Skin of body (tissue), 2 donors: ENCODE results near the gene SPDYE2. TPM values are rescaled to one million over a fixed set of nuclear protein-coding genes. Genes with fewer than 3 reads are reported as not detected.
"Not testable (repeated sequence)": the region's sequence is repeated elsewhere in the genome, so short reads cannot be mapped to it uniquely, and the experiment has no call there.

ENCODE experiments used
- DNase-seq: peaks from one replicate; lab custom pipeline; 2025; lab: John Stamatoyannopoulos, UW
- total RNA-seq: library from RNA; depleted of rRNA; stranded (reverse); fragments of >200 nt; gene quantifications from one replicate; pipeline ENCODE4 v1.2.3, GENCODE V29; 2014

SPDYE2 gene
- not detected for total RNA-seq

GRCh38 chr7:102550808-102551422, at the start of gene SPDYE2:
Gene SPDYE2 (plus strand): TSS chr7:102551226. CDS start chr7:102553256, 2,030 bp downstream.
- DNase-seq = not testable (repeated sequence)

GRCh38 chr7:102503141-102503540, 47.9 kb upstream of the SPDYE2 start:
- not testable (repeated sequence) for DNase-seq

- DNase-seq = not testable (repeated sequence)
Measured at GRCh38 chr7:102505298-102506185, 45.5 kb upstream of the SPDYE2 start.

- DNase-seq = not testable (repeated sequence)
Measured at GRCh38 chr7:102507410-102508088, 43.5 kb upstream of the SPDYE2 start.

- not testable (repeated sequence) for DNase-seq
Measured at GRCh38 chr7:102510575-102510974, 40.5 kb upstream of the SPDYE2 start.

GRCh38 chr7:102511860-102512522, 39.0 kb upstream of the SPDYE2 start:
- DNase-seq = not testable (repeated sequence)

GRCh38 chr7:102512642-102513221, 38.3 kb upstream of the SPDYE2 start:
- not testable (repeated sequence) for DNase-seq

- not testable (repeated sequence) for DNase-seq
Measured at GRCh38 chr7:102514881-102515721, 35.9 kb upstream of the SPDYE2 start.

- not testable (repeated sequence) for DNase-seq
Measured at GRCh38 chr7:102515889-102516288, 35.1 kb upstream of the SPDYE2 start.

GRCh38 chr7:102516951-102517350, 34.1 kb upstream of the SPDYE2 start:
- not testable (repeated sequence) for DNase-seq

- not testable (repeated sequence) for DNase-seq
Measured at GRCh38 chr7:102517550-102518147, 33.4 kb upstream of the SPDYE2 start, which contains the start of gene RASA4B. Gene RASA4B (minus strand): TSS chr7:102517777. CDS start chr7:102517710, 67 bp downstream.

- not testable (repeated sequence) for DNase-seq
Measured at GRCh38 chr7:102520797-102521196, 30.2 kb upstream of the SPDYE2 start.

GRCh38 chr7:102524803-102525202, 26.2 kb upstream of the SPDYE2 start:
- DNase-seq = not testable (repeated sequence)

GRCh38 chr7:102527182-102527581, 23.8 kb upstream of the SPDYE2 start:
- not testable (repeated sequence) for DNase-seq

- not testable (repeated sequence) for DNase-seq
Measured at GRCh38 chr7:102527822-102528793, 22.9 kb upstream of the SPDYE2 start.

- not testable (repeated sequence) for DNase-seq
Measured at GRCh38 chr7:102531583-102531982, 19.4 kb upstream of the SPDYE2 start.

- DNase-seq = not testable (repeated sequence)
Measured at GRCh38 chr7:102532127-102532526, 18.9 kb upstream of the SPDYE2 start.

- not testable (repeated sequence) for DNase-seq
Measured at GRCh38 chr7:102535062-102535615, 15.9 kb upstream of the SPDYE2 start.
